GM23248 (cell line): Measurements from ENCODE around the gene TRPM2.

Source experiments
- EZH2 ChIP-seq: fragments of 200-600 bp; sonication (generic); IDR thresholded peaks from 2 replicates; pipeline ENCODE4 v1.6.1; 2018; ENCODE audit warnings: antibody characterized with exemption, mild to moderate bottlenecking; ENCODE audit not compliant: insufficient read depth, poor library complexity, severe bottlenecking
- EZH2phosphoT487 ChIP-seq: fragments of 200-600 bp; sonication (generic); IDR thresholded peaks from 2 replicates; pipeline ENCODE4 v1.6.1; 2018; ENCODE audit warnings: antibody characterized with exemption, moderate library complexity, mild to moderate bottlenecking, low read depth; ENCODE audit not compliant: insufficient read depth

DNA sequence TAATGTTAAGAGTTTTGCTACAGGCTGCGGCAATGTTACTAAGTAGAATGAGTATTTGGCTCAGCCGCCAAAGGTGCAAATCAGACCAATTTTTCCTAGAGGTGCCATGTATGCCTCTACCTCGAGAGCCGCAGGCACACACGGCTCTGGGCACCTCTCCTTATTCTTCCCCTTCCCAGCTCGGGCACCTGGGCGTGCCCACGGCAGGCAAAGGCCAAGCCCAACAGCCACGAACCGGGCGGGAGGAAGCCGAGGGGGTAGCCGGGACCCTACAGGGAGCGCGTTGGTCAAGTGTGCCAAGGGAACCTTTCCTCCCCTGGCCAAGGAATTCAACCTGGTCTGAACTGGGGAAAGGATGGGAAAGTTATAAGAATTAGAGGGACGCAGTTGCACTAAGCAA is 132.9 kb downstream of the TRPM2 start:
- no peak for TF ChIP-seq EZH2
- TF ChIP-seq EZH2phosphoT487 = no peak
